ENCODE results near the gene TRAPPC14. TPM values are rescaled to one million over a fixed set of nuclear protein-coding genes. Genes with fewer than 3 reads are reported as not detected.

The TRAPPC14 gene
- total RNA-seq, 2 experiments from 2014 or later, result 52.0 to 58.4 TPM

GRCh38 chr7:100170101-100170897, 11.8 kb upstream of the TRAPPC14 start:
- POLR2A ChIA-PET, result interaction anchor here (1.3 kb wide), 1 partner anchor 22 kb away, joined by 4 read pairs; the partner anchor contains the start of gene LAMTOR4
- Mint-ChIP-seq H3K4me1 (peaks cover 67% of the 10 kb centered on the region), H3K36me3 (peaks cover 15% of the 10 kb centered on the region), H3K9me3 (no peaks in the 10 kb centered on the region), H3K27ac (peak overlapping the region; percentile 86), H3K27me3 (peaks cover 5% of the 10 kb centered on the region), H3K4me3 (peak overlapping the region; percentile 81)
- DNase-seq (peak; percentile 25), ATAC-seq (ENCODE audit: low read depth) (no peak)

GRCh38 chr7:100169147-100169850, 10.8 kb upstream of the TRAPPC14 start:
- peak overlapping the region; percentile 79 for H3K4me3 Mint-ChIP-seq
- DNase-seq (no peak), ATAC-seq (ENCODE audit: low read depth) (peak; percentile 15)
- H3K4me1 Mint-ChIP-seq, result peaks cover 62% of the 10 kb centered on the region
- no peaks in the 10 kb centered on the region for H3K9me3 Mint-ChIP-seq
- peaks cover 14% of the 10 kb centered on the region for H3K36me3 Mint-ChIP-seq
- H3K27ac Mint-ChIP-seq, result peak overlapping the region; percentile 76
- H3K27me3 Mint-ChIP-seq, result peaks cover 5% of the 10 kb centered on the region
- POLR2A ChIA-PET, result interaction anchor here (3.2 kb wide), 2 partner anchors 7 to 12 kb away, joined by 20 to 22 read pairs; partner anchors contain the start of genes GPC2, STAG3 and TRAPPC14

- Mint-ChIP-seq H3K27me3 (peaks cover 5% of the 10 kb centered on the region), H3K27ac (peak overlapping the region; percentile 76), H3K4me1 (peaks cover 69% of the 10 kb centered on the region), H3K9me3 (no peaks in the 10 kb centered on the region), H3K36me3 (peaks cover 7% of the 10 kb centered on the region), H3K4me3 (peak overlapping the region; percentile 79)
- ATAC-seq (ENCODE audit: low read depth) (no peak), DNase-seq (no peak)
- POLR2A ChIA-PET, result interaction anchor here (0.6 to 3.2 kb wide), 12 partner anchors 8 to 155 kb away, joined by 3 to 22 read pairs (median 4); partner anchors contain the start of genes GPC2, LAMTOR4, STAG3 and TRAPPC14
Observed at GRCh38 chr7:100167912-100168323, 9.4 kb upstream of the TRAPPC14 start.

- Mint-ChIP-seq H3K4me1 (peaks cover 72% of the 10 kb centered on the region), H3K9me3 (no peaks in the 10 kb centered on the region), H3K27ac (peak overlapping the region; percentile 76), H3K4me3 (peak overlapping the region; percentile 79), H3K36me3 (peaks cover 7% of the 10 kb centered on the region), H3K27me3 (peaks cover 5% of the 10 kb centered on the region)
- DNase-seq (no peak), ATAC-seq (ENCODE audit: low read depth) (no peak)
- POLR2A ChIA-PET, result interaction anchor here (0.6 to 3.2 kb wide), 15 partner anchors 7 to 262 kb away, joined by 3 to 22 read pairs (median 4); partner anchors contain the start of genes AP4M1, GPC2, LAMTOR4 and MEPCE
Observed at GRCh38 chr7:100166970-100167911, 8.7 kb upstream of the TRAPPC14 start.

- POLR2A ChIA-PET, result interaction anchor here (0.6 to 3.2 kb wide), 8 partner anchors 9 to 263 kb away, joined by 3 to 22 read pairs (median 10); partner anchors contain the start of genes GPC2, LAMTOR4, MEPCE and STAG3
Observed at GRCh38 chr7:100166317-100166940, 7.9 kb upstream of the TRAPPC14 start.

GRCh38 chr7:100163871-100164270, 5.3 kb upstream of the TRAPPC14 start:
- H3K9me3 Mint-ChIP-seq, result no peaks in the 10 kb centered on the region
- H3K27me3 Mint-ChIP-seq, result no peaks in the 10 kb centered on the region
- peak overlapping the region; percentile 87 for H3K27ac Mint-ChIP-seq
- ATAC-seq (ENCODE audit: low read depth) (no peak), DNase-seq (no peak)
- peaks cover 2% of the 10 kb centered on the region for H3K36me3 Mint-ChIP-seq
- H3K4me3 Mint-ChIP-seq, result peak overlapping the region; percentile 53
- POLR2A ChIA-PET, result interaction anchor here (0.6 to 1.2 kb wide), 3 partner anchors 48 to 265 kb away, joined by 3 to 4 read pairs (median 3); partner anchors contain the start of gene ZCWPW1
- H3K4me1 Mint-ChIP-seq, result peaks cover 56% of the 10 kb centered on the region

More at GRCh38 chr7:100166317-100166940, 7.9 kb upstream of the TRAPPC14 start:
- Mint-ChIP-seq H3K27me3 (peaks cover 3% of the 10 kb centered on the region), H3K36me3 (peaks cover 6% of the 10 kb centered on the region), H3K27ac (peak overlapping the region; percentile 75), H3K4me3 (peak overlapping the region; percentile 79), H3K9me3 (no peaks in the 10 kb centered on the region), H3K4me1 (peaks cover 71% of the 10 kb centered on the region)
- DNase-seq (no peak), ATAC-seq (ENCODE audit: low read depth) (peak; percentile 68)

- H3K9me3 Mint-ChIP-seq, result no peaks in the 10 kb centered on the region
- no peaks in the 10 kb centered on the region for H3K27me3 Mint-ChIP-seq
- ATAC-seq (ENCODE audit: low read depth), result peak; percentile 28
- peaks cover 2% of the 10 kb centered on the region for H3K36me3 Mint-ChIP-seq
- H3K27ac Mint-ChIP-seq, result peak overlapping the region; percentile 87
- H3K4me1 Mint-ChIP-seq, result peaks cover 49% of the 10 kb centered on the region
- POLR2A ChIA-PET, result interaction anchor here (0.6 to 1.2 kb wide), 7 partner anchors 9 to 266 kb away, joined by 3 to 5 read pairs (median 4); partner anchors contain the start of genes GPC2, LAMTOR4, STAG3 and ZCWPW1
- DNase-seq, result no peak
- H3K4me3 Mint-ChIP-seq, result peak overlapping the region; percentile 53
Observed at GRCh38 chr7:100163006-100163531, 4.5 kb upstream of the TRAPPC14 start.

GRCh38 chr7:100160067-100160466, 1.5 kb upstream of the TRAPPC14 start:
- Mint-ChIP-seq H3K36me3 (peaks cover 9% of the 10 kb centered on the region), H3K4me3 (no peak overlapping the region), H3K27me3 (no peaks in the 10 kb centered on the region), H3K4me1 (peaks cover 39% of the 10 kb centered on the region), H3K9me3 (no peaks in the 10 kb centered on the region), H3K27ac (no peak overlapping the region)
- DNase-seq (no peak), ATAC-seq (ENCODE audit: low read depth) (no peak)
- POLR2A ChIA-PET, result interaction anchor here (2.1 to 4.4 kb wide), 3 partner anchors 8 to 30 kb away, joined by 6 to 48 read pairs (median 8); partner anchors contain the start of genes GAL3ST4 and LAMTOR4

GRCh38 chr7:100159099-100159623, 638 bp upstream of the TRAPPC14 start:
- POLR2A ChIA-PET, result interaction anchor here (2.1 to 4.4 kb wide), 3 partner anchors 9 to 31 kb away, joined by 6 to 48 read pairs (median 8); partner anchors contain the start of genes GAL3ST4 and LAMTOR4
- peaks cover 9% of the 10 kb centered on the region for H3K36me3 Mint-ChIP-seq
- ATAC-seq (ENCODE audit: low read depth), result no peak

GRCh38 chr7:100157334-100158228, 942 bp downstream of the TRAPPC14 start:
- DNase-seq, result no peak
- H3K4me1 Mint-ChIP-seq, result peaks cover 35% of the 10 kb centered on the region

More at GRCh38 chr7:100159099-100159623, 638 bp upstream of the TRAPPC14 start:
- Mint-ChIP-seq H3K27me3 (no peaks in the 10 kb centered on the region), H3K4me3 (peak overlapping the region; percentile 78), H3K4me1 (peaks cover 39% of the 10 kb centered on the region), H3K9me3 (no peaks in the 10 kb centered on the region), H3K27ac (peak overlapping the region; percentile 86)
- no peak for DNase-seq

More at GRCh38 chr7:100157334-100158228, 942 bp downstream of the TRAPPC14 start:
- POLR2A ChIA-PET, result interaction anchor here (0.5 to 4.4 kb wide), 10 partner anchors 8 to 271 kb away, joined by 3 to 48 read pairs (median 6); partner anchors contain the start of genes GAL3ST4, GPC2, LAMTOR4 and MEPCE
- H3K9me3 Mint-ChIP-seq, result no peaks in the 10 kb centered on the region
- ATAC-seq (ENCODE audit: low read depth), result peak; percentile 13
- no peaks in the 10 kb centered on the region for H3K27me3 Mint-ChIP-seq
- H3K27ac Mint-ChIP-seq, result peak overlapping the region; percentile 78
- peak overlapping the region; percentile 83 for H3K4me3 Mint-ChIP-seq
- H3K36me3 Mint-ChIP-seq, result peaks cover 16% of the 10 kb centered on the region

All from activated naive CD8-positive, alpha-beta T cell treated with anti-CD3 and anti-CD28 coated beads, Interleukin-2, amount 10 ng/mL, durations not matched to agents 7 days and 5 days (primary cell).